SK-N-SH (cell line): Measurements from ENCODE around the gene TNNT3. TPM values are rescaled to one million over a fixed set of nuclear protein-coding genes. Genes with fewer than 3 reads are reported as not detected.

Experiments
- CTCF ChIA-PET: fragments of 300-600, 350-600 bp; formaldehyde crosslinking; extraction: SDS; loops from one replicate; lab custom pipeline; 2021; lab: Yijun Ruan, JAX
- POLR2A ChIA-PET: fragments of 350-600 bp; sonication (Branson Sonifier 250); formaldehyde crosslinking; extraction: SDS; loops from one replicate; lab custom pipeline; 2020; ENCODE audit warnings: antibody characterized with exemption, inconsistent platforms; lab: Yijun Ruan, JAX
- DNase-seq: peaks from one replicate; pipeline ENCODE4 v3.0.0; 2012
- H2AFZ ChIP-seq: fragments of 200-600 bp; sonication (generic); 2 replicates; pipeline ENCODE4 v1.8.1; 2016; ENCODE audit warnings: antibody characterized with exemption, mild to moderate bottlenecking, low read depth
- H3F3A ChIP-seq: fragments of 200-600 bp; sonication (generic); replicated peaks from 2 replicates; pipeline ENCODE3; 2016; ENCODE audit warnings: antibody characterized with exemption, mild to moderate bottlenecking; ENCODE audit not compliant: insufficient read depth
- H3K27ac ChIP-seq, 2 experiments: fragments of 200-500 bp in 1 of 2; fragments of 200-600 bp in 1 of 2; sonication (Bioruptor generic) in 1 of 2; sonication (generic), shearing (Covaris generic) in 1 of 2; 2 replicates each; pipeline versions ENCODE4 v1.5.1 to v1.6.1; 2014 to 2016; ENCODE audit warnings: low read depth in 2 of 2, inconsistent platforms in 1 of 2, low read length in 1 of 2, mild to moderate bottlenecking in 1 of 2, mixed read lengths in 1 of 2
- H3K27me3 ChIP-seq: fragments of 200-600 bp; sonication (generic), shearing (Covaris generic); 2 replicates; pipeline ENCODE4 v1.6.1; 2016; ENCODE audit warnings: mixed run types; ENCODE audit not compliant: insufficient read depth
- H3K36me3 ChIP-seq, 2 experiments: fragments of 200-500 bp in 1 of 2; fragments of 200-600 bp in 1 of 2; sonication (Bioruptor generic) in 1 of 2; sonication (generic) in 1 of 2; replicated peaks in 1 of 2; 2 replicates each; pipeline versions ENCODE3 to v1.5.1; 2014 to 2016; ENCODE audit warnings: low read length in 1 of 2, mild to moderate bottlenecking in 1 of 2; ENCODE audit not compliant: insufficient read depth in 2 of 2, control insufficient read depth in 1 of 2
- H3K4me1 ChIP-seq, 2 experiments: fragments of 200-500 bp in 1 of 2; fragments of 200-600 bp in 1 of 2; sonication (Bioruptor generic) in 1 of 2; sonication (generic), shearing (Covaris generic) in 1 of 2; 2 replicates each; pipeline versions ENCODE4 v1.5.1 to v1.6.1; 2014 to 2016; ENCODE audit warnings: low read depth in 1 of 2, low read length in 1 of 2, mixed run types in 1 of 2; ENCODE audit not compliant: insufficient read depth in 2 of 2, control insufficient read depth in 1 of 2
- H3K4me2 ChIP-seq: fragments of 200-600 bp; sonication (generic), shearing (Covaris generic); 2 replicates; pipeline ENCODE4 v1.6.1; 2017; ENCODE audit warnings: mixed run types
- H3K4me3 ChIP-seq, 2 experiments: fragments of 200-500 bp in 1 of 2; fragments of 200-600 bp in 1 of 2; sonication (Bioruptor generic) in 1 of 2; sonication (generic), shearing (Covaris generic) in 1 of 2; 2 replicates each; pipeline versions ENCODE4 v1.5.1 to v1.8.1; 2014 to 2016; ENCODE audit warnings: low read depth in 2 of 2, inconsistent platforms in 1 of 2, low read length in 1 of 2, mild to moderate bottlenecking in 1 of 2, mixed read lengths in 1 of 2, moderate library complexity in 1 of 2
- H3K79me2 ChIP-seq: fragments of 200-600 bp; sonication (generic); 2 replicates; pipeline ENCODE4 v1.8.1; 2017; ENCODE audit warnings: mild to moderate bottlenecking; ENCODE audit not compliant: insufficient read depth
- H3K9ac ChIP-seq: fragments of 200-600 bp; sonication (generic); 2 replicates; pipeline ENCODE4 v1.6.1; 2017; ENCODE audit warnings: mixed run types
- H3K9me2 ChIP-seq: fragments of 200-600 bp; sonication (generic); 2 replicates; pipeline ENCODE4 v1.6.1; 2017; ENCODE audit warnings: mixed run types
- H3K9me3 ChIP-seq: fragments of 200-600 bp; sonication (generic); 2 replicates; pipeline ENCODE4 v1.6.1; 2017; ENCODE audit warnings: mixed run types, mild to moderate bottlenecking, moderate library complexity
- H4K20me1 ChIP-seq: fragments of 200-600 bp; sonication (generic); 2 replicates; pipeline ENCODE4 v1.6.1; 2017; ENCODE audit warnings: mild to moderate bottlenecking, mixed run types; ENCODE audit not compliant: insufficient read depth
- CHD2 ChIP-seq: fragments of 150-350 bp; IDR thresholded peaks from 2 replicates; pipeline ENCODE4 v1.6.1; 2018; ENCODE audit warnings: low read length; ENCODE audit not compliant: partially characterized antibody
- ELF1 ChIP-seq: IDR thresholded peaks from 2 replicates; pipeline ENCODE4 v1.4.0; 2012
- FOXM1 ChIP-seq: IDR thresholded peaks from 2 replicates; pipeline ENCODE4 v1.4.0; 2012; ENCODE audit warnings: low read depth, mild to moderate bottlenecking
- GABPA ChIP-seq: IDR thresholded peaks from 2 replicates; pipeline ENCODE4 v1.4.0; 2012; ENCODE audit warnings: low read depth, mild to moderate bottlenecking
- IRF3 ChIP-seq: fragments of 150-350 bp; IDR thresholded peaks from 2 replicates; pipeline ENCODE4 v1.6.1; 2016; ENCODE audit warnings: mild to moderate bottlenecking, low read depth, low read length
- MAX ChIP-seq: IDR thresholded peaks from 2 replicates; pipeline ENCODE4 v1.4.0; 2012; ENCODE audit warnings: low read depth
- MXI1 ChIP-seq: IDR thresholded peaks from 2 replicates; pipeline ENCODE4 v1.6.1; 2012; ENCODE audit warnings: mild to moderate bottlenecking, low read depth, low read length, improper control_type of control experiment
- NFIC ChIP-seq: IDR thresholded peaks from 2 replicates; pipeline ENCODE4 v1.4.0; 2012; ENCODE audit warnings: borderline replicate concordance
- PBX3 ChIP-seq: IDR thresholded peaks from 2 replicates; pipeline ENCODE4; 2012
- RAD21 ChIP-seq: IDR thresholded peaks from 2 replicates; pipeline ENCODE4 v1.6.1; 2012; ENCODE audit warnings: mild to moderate bottlenecking, low read length
- RCOR1 ChIP-seq: fragments of 150-350 bp; IDR thresholded peaks from 2 replicates; pipeline ENCODE4 v1.6.1; 2017; ENCODE audit warnings: antibody characterized with exemption, low read length
- SMC3 ChIP-seq: IDR thresholded peaks from 2 replicates; pipeline ENCODE4 v1.6.1; 2012; ENCODE audit warnings: low read depth, low read length, improper control_type of control experiment
- TAF1 ChIP-seq: IDR thresholded peaks from 2 replicates; pipeline ENCODE4 v1.6.1; 2012; ENCODE audit warnings: low read depth, mild to moderate bottlenecking, low read length, moderate library complexity, borderline replicate concordance
- TCF12 ChIP-seq: IDR thresholded peaks from 2 replicates; pipeline ENCODE4 v1.4.0; 2012
- USF2 ChIP-seq: fragments of 150-350 bp; IDR thresholded peaks from 2 replicates; pipeline ENCODE4 v1.6.1; 2017; ENCODE audit warnings: antibody characterized with exemption, low read length, low read depth, borderline replicate concordance
- WGBS: methylation state at CpG from one replicate; pipeline ENCODE4 v1.1.6; 2017; ENCODE audit warnings: low lambda C conversion rate; 5-methylcytosine and 5-hydroxymethylcytosine counted together
- polyA plus RNA-seq, 3 experiments: library from polyadenylated mRNA; depleted of rRNA; stranded (reverse); fragments of >200 nt; gene quantifications; 2 replicates each; pipeline ENCODE4 v1.2.3, GENCODE V29; 2012

The TNNT3 gene
- polyA plus RNA-seq, 1 of the 3 experiments (the other 2 are of a cell fraction) = not detected

- Histone ChIP-seq H3F3A (no peaks in the 10 kb centered on the region), H4K20me1 (no peaks in the 10 kb centered on the region), H3K9ac (no peak within 1 kb of the TSS), H3K4me3 (no peak within 1 kb of the TSS), H3K4me2 (no peak within 1 kb of the TSS), H2AFZ (no peak within 1 kb of the TSS), H3K27ac (no peak within 1 kb of the TSS), H3K9me3 (no peaks in the 10 kb centered on the region), H3K36me3 (no peaks in the 10 kb centered on the region), H3K4me1 (peaks cover 0 to 6% of the 10 kb centered on the region in 2 experiments; a peak in 1 of 4 replicates), H3K9me2 (no peaks in the 10 kb centered on the region), H3K79me2 (no peaks in the 10 kb centered on the region), H3K27me3 (no peaks in the 10 kb centered on the region)
- 83% methylated on average over 5 of the region's 7 CpGs for WGBS
- no peak for TF ChIP-seq RAD21
- no peak for TF ChIP-seq ELF1
- no peak for TF ChIP-seq NFIC
- no peak for TF ChIP-seq TAF1
- no peak for TF ChIP-seq TCF12
- TF ChIP-seq FOXM1 = no peak
- no peak for TF ChIP-seq USF2
- TF ChIP-seq GABPA = no peak
- TF ChIP-seq IRF3 = no peak
- no peak for TF ChIP-seq SMC3
- no peak for TF ChIP-seq MXI1
- TF ChIP-seq PBX3 = no peak
- TF ChIP-seq MAX = no peak
- no peak for TF ChIP-seq CHD2
- POLR2A ChIA-PET = no interaction called here
- DNase-seq = peak; percentile 26
- CTCF ChIA-PET = interaction anchor here (1.1 to 2.5 kb wide), 7 partner anchors 9 to 198 kb away, joined by 3 to 21 read pairs (median 6); partner anchors contain the start of gene TNNI2
Measured at GRCh38 chr11:1891831-1892115, 27.7 kb upstream of the TNNT3 start, which contains the start of gene PRR33. Gene PRR33, minus strand, starts transcription at chr11:1891895. Its CDS starts 1,311 bp downstream, at chr11:1890584.

- H3K9me2 ChIP-seq = no peaks in the 10 kb centered on the region
- H3K4me2 ChIP-seq = no peak overlapping the region
- H3F3A ChIP-seq = no peaks in the 10 kb centered on the region
- no peaks in the 10 kb centered on the region for H3K79me2 ChIP-seq
- ChIA-PET POLR2A (no interaction called here), CTCF (interaction anchor here (1.1 to 2.5 kb wide), 5 partner anchors 10 to 198 kb away, joined by 3 to 21 read pairs (median 5); partner anchors contain the start of gene TNNI2)
- no peak overlapping the region for H3K9ac ChIP-seq
- H3K27me3 ChIP-seq = no peaks in the 10 kb centered on the region
- no peaks in the 10 kb centered on the region for H4K20me1 ChIP-seq
- TF ChIP-seq RCOR1 (no peak), GABPA (no peak)
- 75% methylated on average over 7 of the region's 7 CpGs for WGBS
- H3K4me1 ChIP-seq = peaks cover 0 to 6% of the 10 kb centered on the region in 2 experiments; a peak in 1 of 4 replicates
- H3K4me3 ChIP-seq = no peak overlapping the region
- no peaks in the 10 kb centered on the region for H3K9me3 ChIP-seq
- DNase-seq = no peak
- no peak overlapping the region for H2AFZ ChIP-seq
- no peaks in the 10 kb centered on the region for H3K36me3 ChIP-seq
- H3K27ac ChIP-seq = no peak overlapping the region
Measured at GRCh38 chr11:1892116-1892515, 27.4 kb upstream of the TNNT3 start.
